Peyer's patch (tissue), 4 donors: ENCODE data around the gene FNDC3A.
A peak's percentile ranks its signal among the peaks of the same experiment; 100 is the strongest.

Experiments
- POLR2A ChIP-seq, 2 donors: fragments of 450-650 bp; IDR thresholded peaks; one replicate each; pipeline ENCODE4 v1.5.1; 2017; ENCODE audit warnings: antibody characterized with exemption in 2 of 2, mild to moderate bottlenecking in 2 of 2, moderate library complexity in 2 of 2
- TF ChIP-seq, protein P1 (sequence below), 6 experiments: fragments of 450-650 bp in 4 of 6; fragments of 200-600 bp in 2 of 6; sonication (generic) in 1 of 6; IDR thresholded peaks; one replicate each; pipeline ENCODE4 v1.5.1; 2017 to 2019; ENCODE audit warnings: antibody characterized with exemption in 6 of 6, mild to moderate bottlenecking in 3 of 6, moderate library complexity in 1 of 6

DNA sequence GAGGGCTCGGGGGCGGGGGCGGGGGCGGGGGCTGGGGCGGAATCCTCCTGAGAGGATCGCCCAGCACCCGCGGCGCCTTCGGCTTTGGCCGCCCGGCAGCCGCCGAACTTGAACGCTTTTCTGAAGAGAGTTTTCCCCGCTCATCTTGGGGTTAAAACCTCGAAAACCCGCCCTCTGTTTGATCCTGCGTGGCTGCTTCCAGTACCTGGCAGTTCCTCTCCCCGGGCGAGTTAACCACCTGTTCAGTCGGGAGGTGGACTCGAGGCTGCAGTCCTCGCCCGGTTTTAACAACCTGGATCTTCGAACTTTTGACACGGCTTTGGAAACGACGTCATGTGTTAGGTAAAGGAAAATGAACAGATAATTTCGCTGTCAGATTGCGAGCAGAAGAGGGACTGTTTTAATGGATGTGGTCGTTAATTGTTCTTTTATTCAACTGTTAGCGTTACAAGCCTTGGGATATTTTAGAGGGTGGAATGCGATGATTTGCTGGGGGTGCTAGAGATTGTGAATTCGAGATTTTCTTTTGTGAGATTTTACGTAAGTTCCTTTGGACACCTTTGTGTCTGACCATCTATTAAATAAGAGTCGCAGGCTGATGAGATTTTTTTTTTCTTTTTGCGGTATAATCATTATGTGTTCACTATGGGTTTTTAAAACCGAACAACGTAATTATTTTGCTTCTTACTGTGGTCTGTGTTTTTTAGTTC lies 1.0 kb downstream of the FNDC3A start:
- TF ChIP-seq, protein P1, sequence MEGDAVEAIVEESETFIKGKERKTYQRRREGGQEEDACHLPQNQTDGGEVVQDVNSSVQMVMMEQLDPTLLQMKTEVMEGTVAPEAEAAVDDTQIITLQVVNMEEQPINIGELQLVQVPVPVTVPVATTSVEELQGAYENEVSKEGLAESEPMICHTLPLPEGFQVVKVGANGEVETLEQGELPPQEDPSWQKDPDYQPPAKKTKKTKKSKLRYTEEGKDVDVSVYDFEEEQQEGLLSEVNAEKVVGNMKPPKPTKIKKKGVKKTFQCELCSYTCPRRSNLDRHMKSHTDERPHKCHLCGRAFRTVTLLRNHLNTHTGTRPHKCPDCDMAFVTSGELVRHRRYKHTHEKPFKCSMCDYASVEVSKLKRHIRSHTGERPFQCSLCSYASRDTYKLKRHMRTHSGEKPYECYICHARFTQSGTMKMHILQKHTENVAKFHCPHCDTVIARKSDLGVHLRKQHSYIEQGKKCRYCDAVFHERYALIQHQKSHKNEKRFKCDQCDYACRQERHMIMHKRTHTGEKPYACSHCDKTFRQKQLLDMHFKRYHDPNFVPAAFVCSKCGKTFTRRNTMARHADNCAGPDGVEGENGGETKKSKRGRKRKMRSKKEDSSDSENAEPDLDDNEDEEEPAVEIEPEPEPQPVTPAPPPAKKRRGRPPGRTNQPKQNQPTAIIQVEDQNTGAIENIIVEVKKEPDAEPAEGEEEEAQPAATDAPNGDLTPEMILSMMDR (IDR thresholded peaks at IDR 0.05): no peak
- TF ChIP-seq POLR2A (IDR thresholded peaks at IDR 0.05): peak; percentile 55 to 63
